Gastrocnemius medialis (tissue), 4 donors: ENCODE results near the gene TFG. TPM values are rescaled to one million over a fixed set of nuclear protein-coding genes. Genes with fewer than 3 reads are reported as not detected.

Source experiments
- ATAC-seq, 2 donors: fragments of 150-250 bp; one replicate each; pipeline ENCODE4 v1.9.1; 2016
- DNase-seq, 2 donors: peaks; one replicate each; pipeline ENCODE4 v3.0.0-alpha.2; 2019
- H3K27ac ChIP-seq, 4 donors: fragments of 200-600 bp; sonication (generic); 1 replicate in 1 of 4; 2 replicates in 3 of 4; pipeline ENCODE4 v1.5.1; 2016 to 2018; ENCODE audit warnings: mild to moderate bottlenecking in 2 of 4, moderate library complexity in 1 of 4
- H3K27me3 ChIP-seq, 3 donors: fragments of 200-600 bp; sonication (generic) in 2 of 3; 1 replicate in 1 of 3; 2 replicates in 2 of 3; pipeline versions ENCODE4 v1.5.1 to v1.6.0; 2016 to 2019; ENCODE audit warnings: mild to moderate bottlenecking in 1 of 3, moderate library complexity in 1 of 3
- H3K36me3 ChIP-seq, 2 donors: fragments of 200-600 bp; sonication (generic) in 1 of 2; one replicate each; pipeline ENCODE4 v1.5.1; 2017 to 2018
- H3K4me1 ChIP-seq, 2 donors: fragments of 200-600 bp; sonication (generic) in 1 of 2; one replicate each; pipeline ENCODE4 v1.5.1; 2016 to 2017; ENCODE audit warnings: mild to moderate bottlenecking in 2 of 2
- H3K4me3 ChIP-seq, 4 donors: fragments of 200-600 bp; sonication (generic) in 3 of 4; 1 replicate in 1 of 4; 2 replicates in 3 of 4; pipeline ENCODE4 v1.5.1; 2016 to 2019; ENCODE audit warnings: mild to moderate bottlenecking in 2 of 4
- H3K9me3 ChIP-seq, 3 donors: fragments of 200-600 bp; sonication (generic) in 2 of 3; 1 replicate in 1 of 3; 2 replicates in 2 of 3; pipeline ENCODE4 v1.5.1; 2016 to 2019
- POLR2A ChIP-seq, 2 donors: fragments of 450-650 bp; IDR thresholded peaks; one replicate each; pipeline ENCODE4 v1.6.1; 2017; ENCODE audit warnings: antibody characterized with exemption in 2 of 2, mild to moderate bottlenecking in 2 of 2, moderate library complexity in 2 of 2
- in situ Hi-C, 4 donors: fragments of 200-750 bp; cut with MboI; loops; one replicate each; pipeline versions ENCODE4 v1.15.0 to v1.8.0; 2017; ENCODE audit warnings: low sequenced_read_pairs in 4 of 4
- intact Hi-C: fragments of 100-400 bp; cut with DNase I; formaldehyde crosslinking; loops from one replicate; pipeline ENCODE4 v1.15.1; 2023; ENCODE audit warnings: low total_unique reads
- total RNA-seq, 4 donors: library from RNA; depleted of rRNA; stranded (reverse); fragments of >200 nt; gene quantifications; one replicate each; pipeline versions ENCODE4 v1.1.0 to v1.2.3, GENCODE V29; 2016
- TF ChIP-seq, protein P1 (sequence below), 5 experiments: fragments of 450-650 bp in 3 of 5; fragments of 200-600 bp in 2 of 5; sonication (generic) in 2 of 5; IDR thresholded peaks in 4 of 5; conservative IDR thresholded peaks in 1 of 5; 1 replicate in 4 of 5; 2 replicates in 1 of 5; pipeline ENCODE4 v1.5.1; 2016 to 2019; ENCODE audit warnings: antibody characterized with exemption in 5 of 5, mild to moderate bottlenecking in 3 of 5, moderate library complexity in 3 of 5

The TFG gene
- total RNA-seq, 4 donors from 2014 or later, result 57.2 to 77.9 (median 67.3) TPM

DNA sequence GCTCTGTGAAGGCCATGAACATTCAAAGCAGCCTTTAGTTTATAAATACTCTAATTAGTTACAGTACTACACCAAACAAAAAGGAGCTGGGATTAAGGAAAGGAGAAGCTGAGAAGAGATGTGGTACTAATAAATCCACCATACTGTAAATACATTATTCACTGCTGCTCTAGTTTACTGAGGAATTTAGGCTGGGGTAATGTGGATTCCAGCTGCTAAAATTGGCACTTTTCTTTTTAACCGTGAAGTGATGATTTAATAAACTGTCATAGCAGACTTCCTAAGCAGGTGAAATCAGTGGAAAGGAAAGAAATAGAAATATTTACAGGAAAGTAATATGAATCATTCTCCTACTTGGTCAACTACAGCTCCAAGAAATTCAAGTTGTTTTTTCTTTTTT is 88.7 kb downstream of the TFG start:
- in situ Hi-C loops (no loop called here), intact Hi-C loops (no loop called here)
- H3K9me3 ChIP-seq, result no peaks in the 10 kb centered on the region

More for the DNA sequence above, 88.7 kb downstream of the TFG start:
- Histone ChIP-seq H3K4me1 (no peaks in the 10 kb centered on the region), H3K36me3 (no peaks in the 10 kb centered on the region), H3K27me3 (no peaks in the 10 kb centered on the region), H3K27ac (no peak overlapping the region), H3K4me3 (no peak overlapping the region)
- DNase-seq (no peak), ATAC-seq (no peak)
- TF ChIP-seq, protein P1, sequence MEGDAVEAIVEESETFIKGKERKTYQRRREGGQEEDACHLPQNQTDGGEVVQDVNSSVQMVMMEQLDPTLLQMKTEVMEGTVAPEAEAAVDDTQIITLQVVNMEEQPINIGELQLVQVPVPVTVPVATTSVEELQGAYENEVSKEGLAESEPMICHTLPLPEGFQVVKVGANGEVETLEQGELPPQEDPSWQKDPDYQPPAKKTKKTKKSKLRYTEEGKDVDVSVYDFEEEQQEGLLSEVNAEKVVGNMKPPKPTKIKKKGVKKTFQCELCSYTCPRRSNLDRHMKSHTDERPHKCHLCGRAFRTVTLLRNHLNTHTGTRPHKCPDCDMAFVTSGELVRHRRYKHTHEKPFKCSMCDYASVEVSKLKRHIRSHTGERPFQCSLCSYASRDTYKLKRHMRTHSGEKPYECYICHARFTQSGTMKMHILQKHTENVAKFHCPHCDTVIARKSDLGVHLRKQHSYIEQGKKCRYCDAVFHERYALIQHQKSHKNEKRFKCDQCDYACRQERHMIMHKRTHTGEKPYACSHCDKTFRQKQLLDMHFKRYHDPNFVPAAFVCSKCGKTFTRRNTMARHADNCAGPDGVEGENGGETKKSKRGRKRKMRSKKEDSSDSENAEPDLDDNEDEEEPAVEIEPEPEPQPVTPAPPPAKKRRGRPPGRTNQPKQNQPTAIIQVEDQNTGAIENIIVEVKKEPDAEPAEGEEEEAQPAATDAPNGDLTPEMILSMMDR (IDR thresholded peaks at IDR 0.05 in 4 of 5, conservative IDR thresholded peaks at IDR 0.05 in 1 of 5), result no peak
- no peak for TF ChIP-seq POLR2A (IDR thresholded peaks at IDR 0.05)

Other genes with a start within 250 kb of the TFG start
- 1 to 10 TPM; 3.5 to 7.0 (median 4.1) TPM for gene TMEM45A, start 216.9 kb upstream of the TFG start, total RNA-seq
- under 1 TPM in 1 of 4 donors, not detected in 3; 0.58 TPM for gene ADGRG7, start 99.9 kb upstream of the TFG start, total RNA-seq